MM.1S (cell line): ENCODE measurements around the gene LAMA3.

Experiments
- CTCF ChIP-seq: fragments of 300-600 bp; sonication (generic); IDR thresholded peaks from 2 replicates; pipeline ENCODE4 v1.5.1; 2016; ENCODE audit warnings: antibody characterized with exemption, low read length, mixed read lengths
- EZH2 ChIP-seq: fragments of 300-600 bp; sonication (generic); optimal IDR thresholded peaks from 2 replicates; pipeline ENCODE3; 2017; ENCODE audit warnings: low read depth, mild to moderate bottlenecking, antibody characterized with exemption, low read length, mixed read lengths
- EZH2phosphoT487 ChIP-seq: fragments of 300-600 bp; sonication (generic); IDR thresholded peaks from 2 replicates; pipeline ENCODE4 v1.6.1; 2018; ENCODE audit warnings: antibody characterized with exemption, low read length

- TF ChIP-seq CTCF (no peak), EZH2 (no peak), EZH2phosphoT487 (no peak)
These were observed 17.7 kb upstream of the LAMA3 start for GRCh38 chr18:23671564-23671963.
